ENCODE measurements around the gene MKNK1. TPM values are rescaled to one million over a fixed set of nuclear protein-coding genes. Genes with fewer than 3 reads are reported as not detected.

The MKNK1 gene
- total RNA-seq, 2 donors from 2014 or later, result 19.9 to 28.5 TPM

GRCh38 chr1:46642115-46642680 is 38.1 kb upstream of the MKNK1 start:
- Histone ChIP-seq H3K27ac (ENCODE audit: low read depth, low read length) (no peak overlapping the region), H3K9me3 (ENCODE audit: control insufficient read depth, low read length) (peaks cover 4% of the 10 kb centered on the region), H3K36me3 (ENCODE audit: control insufficient read depth, insufficient read depth, low read length) (peaks cover 42% of the 10 kb centered on the region), H3K9ac (ENCODE audit: extremely low read depth, low read length, poor library complexity, severe bottlenecking) (no peak overlapping the region), H3K4me3 (ENCODE audit: low read length) (no peak overlapping the region), H3K27me3 (ENCODE audit: control insufficient read depth, insufficient read depth, low read length, poor library complexity, severe bottlenecking) (no peaks in the 10 kb centered on the region), H3K4me1 (ENCODE audit: control insufficient read depth, insufficient read depth, low read length) (no peaks in the 10 kb centered on the region)
- Mint-ChIP-seq H3K4me1 (no peaks in the 10 kb centered on the region), H3K27ac (no peak overlapping the region), H3K36me3 (ENCODE audit: low read depth) (peaks cover 30% of the 10 kb centered on the region), H3K4me3 (no peak overlapping the region), H3K9me3 (no peaks in the 10 kb centered on the region), H3K27me3 (ENCODE audit: insufficient read depth) (no peaks in the 10 kb centered on the region)
- no peak for TF ChIP-seq CTCF (conservative IDR thresholded peaks at IDR 0.05)
- no peak for DNase-seq

DNA sequence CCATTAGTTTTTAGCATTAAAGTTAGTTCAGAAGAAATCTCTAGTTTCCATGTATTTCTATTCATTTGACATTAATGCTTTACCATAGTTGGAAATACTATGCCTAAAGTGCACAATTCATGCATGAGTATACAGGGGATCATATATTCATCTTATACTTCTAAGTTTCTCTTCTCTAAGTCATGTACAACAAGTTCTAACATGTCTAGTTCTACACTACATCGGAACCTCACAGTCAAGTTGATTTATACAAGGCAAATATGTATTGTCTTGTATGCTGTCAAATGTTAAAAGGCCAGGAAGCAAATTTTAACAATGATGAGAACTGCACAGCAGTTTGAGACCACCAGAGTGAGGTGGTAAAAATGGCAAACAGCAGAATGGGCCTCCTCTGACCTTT is 35.5 kb upstream of the MKNK1 start:
- WGBS, 2 experiments (ENCODE audit: insufficient coverage in 1 of 2, insufficient read length in 1 of 2), result 92% methylated on average over 1 of the region's 1 CpG; no CpG with 5 or more reads in 1 of the 2 experiments
- Histone ChIP-seq H3K9ac (ENCODE audit: extremely low read depth, low read length, poor library complexity, severe bottlenecking) (no peak overlapping the region), H3K4me3 (ENCODE audit: low read length) (no peak overlapping the region), H3K36me3 (ENCODE audit: control insufficient read depth, insufficient read depth, low read length) (peaks cover 53% of the 10 kb centered on the region), H3K4me1 (ENCODE audit: control insufficient read depth, insufficient read depth, low read length) (no peaks in the 10 kb centered on the region), H3K27me3 (ENCODE audit: control insufficient read depth, insufficient read depth, low read length, poor library complexity, severe bottlenecking) (no peaks in the 10 kb centered on the region), H3K27ac (ENCODE audit: low read depth, low read length) (no peak overlapping the region), H3K9me3 (ENCODE audit: control insufficient read depth, low read length) (no peaks in the 10 kb centered on the region)
- Mint-ChIP-seq H3K27me3 (ENCODE audit: insufficient read depth) (no peaks in the 10 kb centered on the region), H3K9me3 (no peaks in the 10 kb centered on the region), H3K4me3 (no peak overlapping the region), H3K4me1 (no peaks in the 10 kb centered on the region), H3K27ac (no peak overlapping the region), H3K36me3 (ENCODE audit: low read depth) (peaks cover 42% of the 10 kb centered on the region)
- DNase-seq, result no peak
- TF ChIP-seq CTCF (conservative IDR thresholded peaks at IDR 0.05), result no peak

- Mint-ChIP-seq H3K36me3 (ENCODE audit: low read depth) (peaks cover 48% of the 10 kb centered on the region), H3K4me1 (no peaks in the 10 kb centered on the region), H3K4me3 (no peak overlapping the region), H3K9me3 (no peaks in the 10 kb centered on the region), H3K27me3 (ENCODE audit: insufficient read depth) (no peaks in the 10 kb centered on the region), H3K27ac (no peak overlapping the region)
- Histone ChIP-seq H3K27me3 (ENCODE audit: control insufficient read depth, insufficient read depth, low read length, poor library complexity, severe bottlenecking) (no peaks in the 10 kb centered on the region), H3K36me3 (ENCODE audit: control insufficient read depth, insufficient read depth, low read length) (peaks cover 56% of the 10 kb centered on the region), H3K9me3 (ENCODE audit: control insufficient read depth, low read length) (no peaks in the 10 kb centered on the region), H3K4me1 (ENCODE audit: control insufficient read depth, insufficient read depth, low read length) (no peaks in the 10 kb centered on the region), H3K9ac (ENCODE audit: extremely low read depth, low read length, poor library complexity, severe bottlenecking) (no peak overlapping the region), H3K4me3 (ENCODE audit: low read length) (no peak overlapping the region), H3K27ac (ENCODE audit: low read depth, low read length) (no peak overlapping the region)
- DNase-seq, result no peak
- no peak for TF ChIP-seq CTCF (conservative IDR thresholded peaks at IDR 0.05)
These were observed 34.9 kb upstream of the MKNK1 start for GRCh38 chr1:46638921-46639320.
